ENCODE measurements around the gene NOP16. TPM values are rescaled to one million over a fixed set of nuclear protein-coding genes. Genes with fewer than 3 reads are reported as not detected.

NOP16 gene
- total RNA-seq, 1 donor from 2014 or later, result 46.3 TPM

- TF ChIP-seq, protein P1, sequence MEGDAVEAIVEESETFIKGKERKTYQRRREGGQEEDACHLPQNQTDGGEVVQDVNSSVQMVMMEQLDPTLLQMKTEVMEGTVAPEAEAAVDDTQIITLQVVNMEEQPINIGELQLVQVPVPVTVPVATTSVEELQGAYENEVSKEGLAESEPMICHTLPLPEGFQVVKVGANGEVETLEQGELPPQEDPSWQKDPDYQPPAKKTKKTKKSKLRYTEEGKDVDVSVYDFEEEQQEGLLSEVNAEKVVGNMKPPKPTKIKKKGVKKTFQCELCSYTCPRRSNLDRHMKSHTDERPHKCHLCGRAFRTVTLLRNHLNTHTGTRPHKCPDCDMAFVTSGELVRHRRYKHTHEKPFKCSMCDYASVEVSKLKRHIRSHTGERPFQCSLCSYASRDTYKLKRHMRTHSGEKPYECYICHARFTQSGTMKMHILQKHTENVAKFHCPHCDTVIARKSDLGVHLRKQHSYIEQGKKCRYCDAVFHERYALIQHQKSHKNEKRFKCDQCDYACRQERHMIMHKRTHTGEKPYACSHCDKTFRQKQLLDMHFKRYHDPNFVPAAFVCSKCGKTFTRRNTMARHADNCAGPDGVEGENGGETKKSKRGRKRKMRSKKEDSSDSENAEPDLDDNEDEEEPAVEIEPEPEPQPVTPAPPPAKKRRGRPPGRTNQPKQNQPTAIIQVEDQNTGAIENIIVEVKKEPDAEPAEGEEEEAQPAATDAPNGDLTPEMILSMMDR (IDR thresholded peaks at IDR 0.05; ENCODE audit: insufficient read depth, low read depth, low read length), result no peak
- no peak for TF ChIP-seq EZH2 (IDR thresholded peaks at IDR 0.05; ENCODE audit: insufficient read depth, low read length)
Observed at GRCh38 chr5:176365351-176366231, 22.8 kb downstream of the NOP16 start, which contains the start of gene ARL10. Gene ARL10 (plus strand): TSS chr5:176365487. CDS start chr5:176365564, 77 bp downstream.

GRCh38 chr5:176364765-176365350 lies 23.5 kb downstream of the NOP16 start:
- Histone ChIP-seq H3K4me1 (ENCODE audit: insufficient read depth, low read length) (peaks cover 18% of the 10 kb centered on the region), H3K79me2 (ENCODE audit: insufficient read depth, low read length) (peaks cover 26% of the 10 kb centered on the region), H3K27me3 (ENCODE audit: insufficient read depth, low read length) (no peaks in the 10 kb centered on the region), H3K9me3 (ENCODE audit: insufficient read depth, low read depth, low read length) (no peaks in the 10 kb centered on the region), H3K4me2 (ENCODE audit: low read length) (peak overlapping the region; percentile 97), H3K27ac (ENCODE audit: low read depth, low read length) (no peak overlapping the region), H3K36me3 (ENCODE audit: insufficient read depth, low read length) (peaks cover 6% of the 10 kb centered on the region), H3K4me3 (ENCODE audit: insufficient read depth, low read depth, low read length) (peak overlapping the region; percentile 77), H4K20me1 (ENCODE audit: insufficient read depth, low read length) (peaks cover 15% of the 10 kb centered on the region), H2AFZ (ENCODE audit: low read depth, low read length) (peak overlapping the region; percentile 96), H3K9ac (ENCODE audit: low read length) (peak overlapping the region; percentile 83)
- Mint-ChIP-seq H3K9me3 (ENCODE audit: unreplicated experiment) (peaks cover 2% of the 10 kb centered on the region), H3K27ac (ENCODE audit: unreplicated experiment) (peak overlapping the region; percentile 18), H3K36me3 (ENCODE audit: low read depth, unreplicated experiment) (peaks cover 6% of the 10 kb centered on the region), H3K4me1 (ENCODE audit: low read depth, unreplicated experiment) (peaks cover 9% of the 10 kb centered on the region), H3K4me3 (ENCODE audit: unreplicated experiment) (peak overlapping the region; percentile 77), H3K27me3 (ENCODE audit: low read depth, unreplicated experiment) (peaks cover 5% of the 10 kb centered on the region)
- no peak for DNase-seq (ENCODE audit: low read depth)
- TF ChIP-seq, protein P1 (IDR thresholded peaks at IDR 0.05; ENCODE audit: insufficient read depth, low read depth, low read length), result no peak
- TF ChIP-seq EZH2 (IDR thresholded peaks at IDR 0.05; ENCODE audit: insufficient read depth, low read length), result no peak
- FAIRE-seq, result no peak

More at GRCh38 chr5:176365351-176366231, 22.8 kb downstream of the NOP16 start, which contains the start of gene ARL10:
- peak within 1 kb of the TSS; percentile 85 for H3K4me3 Mint-ChIP-seq (ENCODE audit: unreplicated experiment)
- peak within 1 kb of the TSS; percentile 97 for H3K4me2 ChIP-seq (ENCODE audit: low read length)
- peak within 1 kb of the TSS; percentile 83 for H3K9ac ChIP-seq (ENCODE audit: low read length)
- H3K27ac Mint-ChIP-seq (ENCODE audit: unreplicated experiment), result peak within 1 kb of the TSS; percentile 18
- H3K4me1 ChIP-seq (ENCODE audit: insufficient read depth, low read length), result peaks cover 18% of the 10 kb centered on the region
- H3K4me1 Mint-ChIP-seq (ENCODE audit: low read depth, unreplicated experiment), result peaks cover 9% of the 10 kb centered on the region
- peaks cover 5% of the 10 kb centered on the region for H3K27me3 Mint-ChIP-seq (ENCODE audit: low read depth, unreplicated experiment)
- peaks cover 19% of the 10 kb centered on the region for H3K79me2 ChIP-seq (ENCODE audit: insufficient read depth, low read length)
- no peaks in the 10 kb centered on the region for H3K9me3 ChIP-seq (ENCODE audit: insufficient read depth, low read depth, low read length)
- H3K27ac ChIP-seq (ENCODE audit: low read depth, low read length), result peak within 1 kb of the TSS; percentile 42
- DNase-seq (ENCODE audit: low read depth) (peak; percentile 50), FAIRE-seq (no peak)
- H3K36me3 ChIP-seq (ENCODE audit: insufficient read depth, low read length), result peaks cover 13% of the 10 kb centered on the region
- no peaks in the 10 kb centered on the region for H3K27me3 ChIP-seq (ENCODE audit: insufficient read depth, low read length)
- peak within 1 kb of the TSS; percentile 77 for H3K4me3 ChIP-seq (ENCODE audit: insufficient read depth, low read depth, low read length)
- H3K36me3 Mint-ChIP-seq (ENCODE audit: low read depth, unreplicated experiment), result peaks cover 8% of the 10 kb centered on the region
- peaks cover 13% of the 10 kb centered on the region for H4K20me1 ChIP-seq (ENCODE audit: insufficient read depth, low read length)
- peaks cover 2% of the 10 kb centered on the region for H3K9me3 Mint-ChIP-seq (ENCODE audit: unreplicated experiment)
- H2AFZ ChIP-seq (ENCODE audit: low read depth, low read length), result peak within 1 kb of the TSS; percentile 96
